H9 (cell line): ENCODE measurements around the gene OGFRL1. TPM values are rescaled to one million over a fixed set of nuclear protein-coding genes. Genes with fewer than 3 reads are reported as not detected.

ENCODE experiments used
- DNase-seq: peaks from one replicate; pipeline ENCODE4 v3.0.0-alpha.2; 2017
- H2AFZ ChIP-seq: one replicate; pipeline ENCODE4 v1.6.1; 2013; ENCODE audit warnings: mild to moderate bottlenecking, low read length, control low read depth, moderate library complexity
- H2AK5ac ChIP-seq: 2 replicates; pipeline ENCODE4 v1.6.1; 2013; ENCODE audit warnings: low read length, control low read depth, mixed read lengths; ENCODE audit not compliant: insufficient read length
- H2BK120ac ChIP-seq: one replicate; pipeline ENCODE4 v1.6.1; 2013; ENCODE audit warnings: low read depth, mild to moderate bottlenecking, low read length, control low read depth, inconsistent platforms; ENCODE audit not compliant: poor library complexity, severe bottlenecking
- H2BK12ac ChIP-seq: 2 replicates; pipeline ENCODE4 v1.6.1; 2013; ENCODE audit warnings: low read length, control low read depth, mixed read lengths, low read depth; ENCODE audit not compliant: insufficient read length
- H2BK15ac ChIP-seq: 2 replicates; pipeline ENCODE4 v1.6.1; 2013; ENCODE audit warnings: low read depth, low read length, control low read depth
- H2BK20ac ChIP-seq: one replicate; pipeline ENCODE4 v1.6.1; 2013; ENCODE audit warnings: low read depth, mild to moderate bottlenecking, low read length, control low read depth, inconsistent platforms; ENCODE audit not compliant: poor library complexity, severe bottlenecking
- H2BK5ac ChIP-seq: 2 replicates; pipeline ENCODE4 v1.6.1; 2013; ENCODE audit warnings: low read length, control low read depth, mixed read lengths; ENCODE audit not compliant: insufficient read length
- H3K14ac ChIP-seq: 2 replicates; pipeline ENCODE4 v1.6.1; 2013; ENCODE audit warnings: low read length, control low read depth; ENCODE audit not compliant: insufficient read depth
- H3K18ac ChIP-seq: 2 replicates; pipeline ENCODE4 v1.6.1; 2013; ENCODE audit warnings: low read depth, mild to moderate bottlenecking, mixed read lengths, low read length, control low read depth; ENCODE audit not compliant: insufficient read length
- H3K23ac ChIP-seq: 2 replicates; pipeline ENCODE4 v1.6.1; 2013; ENCODE audit warnings: low read length, control low read depth, mixed read lengths, low read depth; ENCODE audit not compliant: insufficient read length
- H3K23me2 ChIP-seq: 2 replicates; pipeline ENCODE4 v1.6.1; 2013; ENCODE audit warnings: low read depth, mild to moderate bottlenecking, mixed read lengths, low read length, control low read depth; ENCODE audit not compliant: insufficient read length, poor library complexity, severe bottlenecking
- H3K27ac ChIP-seq: 2 replicates; pipeline ENCODE4 v1.5.1; 2013; ENCODE audit warnings: low read length, control low read depth, mixed read lengths, low read depth; ENCODE audit not compliant: insufficient read length
- H3K27me3 ChIP-seq: 2 replicates; pipeline ENCODE4 v1.6.1; 2013; ENCODE audit warnings: low read length, control low read depth, inconsistent platforms; ENCODE audit not compliant: insufficient read depth
- H3K4ac ChIP-seq: 2 replicates; pipeline ENCODE4 v1.6.1; 2013; ENCODE audit warnings: low read depth, mild to moderate bottlenecking, control low read depth, inconsistent platforms, low read length, moderate library complexity
- H3K4me1 ChIP-seq: 2 replicates; pipeline ENCODE4 v1.6.1; 2013; ENCODE audit warnings: low read length, control low read depth, inconsistent platforms; ENCODE audit not compliant: insufficient read depth
- H3K4me2 ChIP-seq: 2 replicates; pipeline ENCODE4 v1.6.1; 2013; ENCODE audit warnings: low read length, control low read depth, mixed read lengths; ENCODE audit not compliant: insufficient read length, insufficient read depth
- H3K56ac ChIP-seq: 2 replicates; pipeline ENCODE4 v1.6.1; 2013; ENCODE audit warnings: low read depth, mild to moderate bottlenecking, mixed read lengths, low read length, control low read depth; ENCODE audit not compliant: insufficient read length
- H3K79me1 ChIP-seq: 2 replicates; pipeline ENCODE4 v1.6.1; 2013; ENCODE audit warnings: low read depth, mild to moderate bottlenecking, moderate library complexity, low read length, control low read depth, inconsistent platforms; ENCODE audit not compliant: insufficient read depth, poor library complexity, severe bottlenecking
- H3K79me2 ChIP-seq: 2 replicates; pipeline ENCODE4 v1.6.1; 2013; ENCODE audit warnings: low read length, control low read depth, inconsistent platforms; ENCODE audit not compliant: insufficient read depth
- H3K9ac ChIP-seq: 2 replicates; pipeline ENCODE4 v1.6.1; 2013; ENCODE audit warnings: low read length, control low read depth, mixed read lengths; ENCODE audit not compliant: insufficient read length; ENCODE audit errors: extremely low read depth
- H3K9me3 ChIP-seq: one replicate; pipeline ENCODE4 v1.6.1; 2013; ENCODE audit warnings: low read depth, low read length, inconsistent platforms; ENCODE audit not compliant: control insufficient read depth
- H3T11ph ChIP-seq: one replicate; pipeline ENCODE4 v1.6.1; 2013; ENCODE audit warnings: mild to moderate bottlenecking, low read length, control low read depth, inconsistent platforms
- H4K20me1 ChIP-seq: one replicate; pipeline ENCODE4 v1.6.1; 2013; ENCODE audit not compliant: control insufficient read depth, insufficient read length, insufficient read depth
- H4K5ac ChIP-seq: 2 replicates; pipeline ENCODE4 v1.6.1; 2013; ENCODE audit warnings: low read depth, mild to moderate bottlenecking, mixed read lengths, low read length, control low read depth; ENCODE audit not compliant: insufficient read length
- H4K8ac ChIP-seq: replicated peaks from 2 replicates; pipeline ENCODE4 v1.6.1; 2013; ENCODE audit warnings: low read length, control low read depth, mixed read lengths, low read depth; ENCODE audit not compliant: insufficient read length
- H4K91ac ChIP-seq: 2 replicates; pipeline ENCODE4 v1.6.1; 2013; ENCODE audit warnings: low read depth, mild to moderate bottlenecking, moderate library complexity, mixed read lengths, low read length, control low read depth; ENCODE audit not compliant: insufficient read length
- H3K27ac Mint-ChIP-seq, 3 experiments: 2 replicates in 2 of 3; 3 replicates in 1 of 3; pipeline ENCODE4 v1.8.0; 2020 to 2021; ENCODE audit warnings: mixed read lengths in 3 of 3, mild to moderate bottlenecking in 1 of 3, moderate library complexity in 1 of 3
- H3K27me3 Mint-ChIP-seq: 2 replicates; pipeline ENCODE4 v1.8.0; 2021; ENCODE audit warnings: low read depth, mild to moderate bottlenecking, moderate library complexity, mixed read lengths
- H3K36me3 Mint-ChIP-seq, 3 experiments: 2 replicates in 2 of 3; 3 replicates in 1 of 3; pipeline ENCODE4 v1.8.0; 2020 to 2021; ENCODE audit warnings: low read depth in 3 of 3, mixed read lengths in 3 of 3; ENCODE audit not compliant: insufficient read depth in 1 of 3
- H3K4me1 Mint-ChIP-seq, 2 experiments: 2 replicates each; pipeline ENCODE4 v1.8.0; 2020; ENCODE audit warnings: mixed read lengths in 2 of 2
- H3K4me3 Mint-ChIP-seq, 2 experiments: 2 replicates in 1 of 2; 3 replicates in 1 of 2; pipeline ENCODE4 v1.8.0; 2020 to 2021; ENCODE audit warnings: mild to moderate bottlenecking in 2 of 2, mixed read lengths in 2 of 2, moderate library complexity in 1 of 2
- H3K9me3 Mint-ChIP-seq, 2 experiments: 2 replicates in 1 of 2; 3 replicates in 1 of 2; pipeline ENCODE4 v1.8.0; 2020; ENCODE audit warnings: mild to moderate bottlenecking in 2 of 2, mixed read lengths in 2 of 2, moderate library complexity in 1 of 2
- WGBS: extraction: QIAGEN DNeasy Blood & Tissue Kit; methylation state at CpG from one replicate; pipeline ENCODE4 v1.1.7; 2013; ENCODE audit warnings: missing lambda C conversion rate, low lambda C conversion rate, mixed read lengths; ENCODE audit not compliant: insufficient read length; ENCODE audit errors: extremely low coverage; 5-methylcytosine and 5-hydroxymethylcytosine counted together
- total RNA-seq: library from RNA; stranded (reverse); gene quantifications from 2 replicates; pipeline ENCODE4 v1.2.1, GENCODE V29; 2021
- TF ChIP-seq, protein P1 (sequence below): fragments of 200-600 bp; sonication (generic); conservative IDR thresholded peaks from 3 replicates; pipeline ENCODE4 v1.8.0; 2021; ENCODE audit warnings: antibody characterized with exemption, mild to moderate bottlenecking

Gene OGFRL1
- total RNA-seq, 1 experiment from 2014 or later = 2.8 TPM

DNA sequence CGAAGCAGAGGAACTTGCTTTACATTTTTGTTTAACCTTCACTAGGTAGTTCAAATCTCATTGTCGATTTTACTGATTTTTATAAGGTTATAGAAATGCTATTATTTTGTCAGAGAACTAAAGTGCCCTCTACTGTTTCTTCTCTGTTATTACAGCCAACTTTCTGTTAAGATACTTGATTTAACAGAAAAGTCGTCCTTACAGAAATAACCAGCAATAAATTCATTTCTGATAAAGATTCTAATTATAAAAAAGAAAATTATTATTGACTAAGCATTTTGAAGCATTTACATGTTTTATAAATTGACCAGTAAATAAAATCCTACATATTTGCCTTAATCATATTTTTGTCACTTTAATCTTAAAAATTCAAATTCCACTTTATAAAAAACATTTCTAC lies 60.8 kb downstream of the OGFRL1 start:
- no peaks in the 10 kb centered on the region for H3K9me3 ChIP-seq
- Mint-ChIP-seq H3K27ac (no peak overlapping the region), H3K27me3 (no peaks in the 10 kb centered on the region), H3K4me1 (peaks cover 4 to 5% of the 10 kb centered on the region in 2 experiments; a peak in 3 of 4 replicates), H3K36me3 (no peaks in the 10 kb centered on the region), H3K4me3 (no peak overlapping the region), H3K9me3 (no peaks in the 10 kb centered on the region)
- H3K23me2 ChIP-seq = no peaks in the 10 kb centered on the region
- H3K4me1 ChIP-seq = no peaks in the 10 kb centered on the region
- TF ChIP-seq, protein P1, sequence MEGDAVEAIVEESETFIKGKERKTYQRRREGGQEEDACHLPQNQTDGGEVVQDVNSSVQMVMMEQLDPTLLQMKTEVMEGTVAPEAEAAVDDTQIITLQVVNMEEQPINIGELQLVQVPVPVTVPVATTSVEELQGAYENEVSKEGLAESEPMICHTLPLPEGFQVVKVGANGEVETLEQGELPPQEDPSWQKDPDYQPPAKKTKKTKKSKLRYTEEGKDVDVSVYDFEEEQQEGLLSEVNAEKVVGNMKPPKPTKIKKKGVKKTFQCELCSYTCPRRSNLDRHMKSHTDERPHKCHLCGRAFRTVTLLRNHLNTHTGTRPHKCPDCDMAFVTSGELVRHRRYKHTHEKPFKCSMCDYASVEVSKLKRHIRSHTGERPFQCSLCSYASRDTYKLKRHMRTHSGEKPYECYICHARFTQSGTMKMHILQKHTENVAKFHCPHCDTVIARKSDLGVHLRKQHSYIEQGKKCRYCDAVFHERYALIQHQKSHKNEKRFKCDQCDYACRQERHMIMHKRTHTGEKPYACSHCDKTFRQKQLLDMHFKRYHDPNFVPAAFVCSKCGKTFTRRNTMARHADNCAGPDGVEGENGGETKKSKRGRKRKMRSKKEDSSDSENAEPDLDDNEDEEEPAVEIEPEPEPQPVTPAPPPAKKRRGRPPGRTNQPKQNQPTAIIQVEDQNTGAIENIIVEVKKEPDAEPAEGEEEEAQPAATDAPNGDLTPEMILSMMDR = peak; percentile 81
- H3K79me1 ChIP-seq = no peaks in the 10 kb centered on the region
- no peak overlapping the region for H4K5ac ChIP-seq
- no peak overlapping the region for H3K27ac ChIP-seq
- no peak overlapping the region for H3K9ac ChIP-seq
- no peak overlapping the region for H2AK5ac ChIP-seq
- no peak for DNase-seq
- H3K23ac ChIP-seq = no peak overlapping the region
- H2BK120ac ChIP-seq = no peak overlapping the region
- H4K8ac ChIP-seq = no peak overlapping the region
- H4K20me1 ChIP-seq = no peaks in the 10 kb centered on the region
- no peaks in the 10 kb centered on the region for H3K79me2 ChIP-seq
- no peak overlapping the region for H4K91ac ChIP-seq
- no peak overlapping the region for H2BK5ac ChIP-seq
- no peak overlapping the region for H3K14ac ChIP-seq
- no peak overlapping the region for H2BK20ac ChIP-seq
- WGBS = no CpG with 5 or more reads among the region's 3 CpGs
- no peak overlapping the region for H3K18ac ChIP-seq
- H3K56ac ChIP-seq = no peak overlapping the region
- no peak overlapping the region for H3K4me2 ChIP-seq
- H3K27me3 ChIP-seq = no peaks in the 10 kb centered on the region
- H2AFZ ChIP-seq = no peak overlapping the region
- no peak overlapping the region for H2BK12ac ChIP-seq
- H2BK15ac ChIP-seq = no peak overlapping the region
- H3K4ac ChIP-seq = no peak overlapping the region
- H3T11ph ChIP-seq = no peak overlapping the region
